ENCODE data around the gene GCC2.
"Not testable (repeated sequence)": the region's sequence is repeated elsewhere in the genome, so short reads cannot be mapped to it uniquely, and the experiment has no call there.

The GCC2 gene

DNA sequence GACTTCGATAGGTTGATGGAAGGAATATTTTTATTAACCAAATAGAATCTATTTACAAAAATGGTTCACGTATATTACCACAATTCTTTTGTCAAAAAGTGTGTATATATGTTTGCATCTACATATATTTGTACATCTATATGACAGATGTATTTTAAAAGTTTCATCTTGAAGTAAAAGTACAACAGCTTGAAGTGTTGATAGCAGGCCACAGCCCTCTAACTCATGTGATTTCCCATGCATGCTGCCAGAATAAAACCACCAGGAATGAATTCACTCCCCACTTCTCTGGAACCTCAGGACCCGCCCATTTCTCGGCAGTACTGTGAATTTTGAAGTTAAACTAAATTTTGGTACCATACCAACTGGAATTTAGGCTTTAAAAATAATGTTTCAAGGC lies 58.6 kb downstream of the GCC2 start:
- not testable (repeated sequence) for DNase-seq (ENCODE audit: extremely low read depth in 1 of 2, low read depth in 1 of 2)

DNA sequence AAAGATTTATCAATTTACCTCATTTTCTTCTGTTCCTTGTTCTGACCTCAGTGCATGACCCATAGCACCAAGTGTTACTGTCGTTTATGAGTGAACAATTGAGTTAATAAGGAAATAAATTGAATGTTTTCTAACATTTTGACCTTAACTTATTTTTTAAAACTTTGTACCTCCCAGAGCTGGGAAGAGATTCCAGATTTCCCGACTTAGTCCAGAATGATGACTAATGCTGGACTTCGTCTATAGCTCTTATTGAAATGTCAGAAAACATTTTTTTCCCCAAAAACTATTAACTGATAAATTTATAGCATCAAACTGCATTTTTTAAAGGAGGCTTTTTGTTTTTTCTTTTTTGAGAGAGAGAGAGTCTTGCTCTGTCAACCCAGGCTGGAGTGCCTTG lies 63.4 kb downstream of the GCC2 start:
- not testable (repeated sequence) for DNase-seq (ENCODE audit: extremely low read depth in 1 of 2, low read depth in 1 of 2)

DNA sequence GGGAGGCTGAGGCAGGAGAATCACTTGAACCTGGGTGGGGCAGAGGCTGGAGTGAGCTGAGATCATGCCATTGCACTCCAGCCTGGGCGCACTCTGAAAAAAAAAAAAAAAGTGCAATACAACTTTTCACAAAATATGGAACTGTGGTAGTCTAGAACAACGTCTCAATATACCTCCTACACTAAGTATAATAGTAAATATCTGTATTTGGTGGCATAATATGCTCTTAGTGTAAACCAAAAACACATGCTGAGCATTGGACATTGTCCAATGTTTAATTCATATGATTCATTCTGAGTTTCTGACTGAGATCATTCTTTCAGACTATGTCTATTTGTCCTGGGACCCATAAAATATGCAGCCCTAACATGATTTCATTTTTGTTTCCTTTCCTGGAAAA lies 65.5 kb downstream of the GCC2 start:
- DNase-seq (ENCODE audit: extremely low read depth in 1 of 2, low read depth in 1 of 2), result not testable (repeated sequence)

DNA sequence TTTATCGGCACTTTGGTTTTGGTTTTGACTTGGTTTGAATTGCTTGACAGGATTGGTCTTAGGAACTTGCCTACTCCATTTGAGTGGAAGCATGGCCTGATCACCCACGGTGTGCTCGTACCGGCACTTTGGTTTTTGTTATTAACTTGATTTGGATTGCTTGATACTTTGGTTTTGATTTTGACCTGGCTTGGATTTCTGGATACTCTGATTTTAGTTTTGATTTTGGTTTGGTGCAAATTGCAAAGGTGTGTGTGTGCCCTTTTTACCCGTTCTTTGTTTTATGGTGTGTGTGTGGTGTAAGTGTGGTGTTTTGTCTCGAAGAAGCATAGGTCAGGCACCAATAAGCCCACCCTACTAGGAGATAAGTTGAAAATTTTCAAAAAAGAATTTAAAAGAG lies 75.7 kb downstream of the GCC2 start:
- not testable (repeated sequence) for DNase-seq (ENCODE audit: extremely low read depth in 1 of 2, low read depth in 1 of 2)

DNA sequence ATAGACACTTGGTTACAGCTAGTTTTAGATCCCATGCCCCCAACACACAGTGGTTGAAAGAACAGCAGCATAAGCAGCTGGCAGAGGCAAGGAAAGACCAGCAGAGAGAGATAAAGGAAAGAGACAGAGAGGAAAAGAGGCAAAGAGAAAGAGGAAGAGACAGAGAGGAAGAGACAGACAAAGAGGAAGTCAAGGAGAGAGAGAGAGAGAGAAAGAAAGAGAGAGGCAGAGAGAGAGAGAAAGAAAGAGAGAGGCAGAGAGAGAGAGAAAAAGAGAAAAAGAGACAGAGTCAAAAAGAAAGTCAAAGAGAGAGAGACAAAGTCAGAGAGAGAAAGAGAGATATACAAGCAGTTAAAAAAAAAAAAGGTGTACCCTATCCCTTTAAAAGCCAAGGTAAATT lies 76.3 kb downstream of the GCC2 start:
- DNase-seq (ENCODE audit: extremely low read depth in 1 of 2, low read depth in 1 of 2), result not testable (repeated sequence)

DNA sequence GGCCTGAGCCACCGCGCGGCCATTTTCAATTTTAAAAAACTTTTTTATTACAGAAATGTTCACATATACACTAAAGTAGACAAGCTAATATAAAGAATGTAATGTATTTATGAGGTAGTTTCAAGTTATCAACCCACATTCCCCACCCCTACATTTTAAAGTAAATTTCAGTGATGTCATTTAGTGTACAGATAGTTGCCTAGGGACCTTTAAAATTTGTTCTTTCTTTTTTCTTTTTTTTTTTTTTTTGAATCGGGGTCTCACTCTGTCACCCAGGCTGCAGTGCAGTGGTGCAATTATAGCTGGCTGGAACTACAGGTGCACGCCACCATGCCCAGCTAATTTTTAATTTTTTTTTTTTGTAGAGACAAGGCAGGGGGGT lies 82.7 kb downstream of the GCC2 start:
- DNase-seq (ENCODE audit: extremely low read depth in 1 of 2, low read depth in 1 of 2), result no peak

DNA sequence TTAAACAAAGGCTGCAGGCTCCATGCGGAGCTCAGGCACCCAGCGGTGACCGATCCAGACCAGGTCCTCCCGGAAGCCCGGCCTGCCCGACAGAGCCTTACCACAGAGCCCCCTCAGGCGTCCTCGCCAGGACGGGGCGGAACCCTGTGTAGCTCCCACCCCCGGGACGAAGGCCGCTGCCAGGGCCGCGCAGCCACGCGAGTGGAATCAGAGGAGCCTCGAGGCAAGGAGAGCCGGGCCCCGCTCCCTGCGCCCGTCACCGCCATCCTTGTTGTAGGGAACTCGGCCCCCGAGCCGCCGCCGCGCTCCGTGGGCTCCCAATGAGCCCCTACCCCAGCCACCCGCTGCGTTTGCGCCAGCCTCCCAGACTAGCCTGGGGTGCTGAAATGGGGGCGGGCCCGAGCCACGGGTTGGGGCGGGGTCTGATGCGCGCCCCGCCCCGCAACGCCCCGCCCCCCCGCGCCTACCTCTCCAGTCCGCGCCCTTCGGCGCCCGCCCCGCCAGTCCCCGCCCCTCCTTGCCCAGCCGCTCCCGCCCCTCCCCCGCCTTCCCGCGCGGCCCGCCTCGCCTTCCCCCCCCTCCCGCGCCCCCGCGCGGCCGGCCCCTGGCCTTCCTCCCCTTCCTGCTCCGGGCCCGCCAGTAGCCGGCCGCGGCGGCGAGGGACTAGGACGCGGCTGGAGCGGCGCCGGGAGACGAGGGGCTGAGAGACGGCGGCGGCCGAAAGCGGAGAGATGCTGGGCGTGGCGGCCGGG lies 85.0 kb downstream of the GCC2 start, which contains the start of gene LIMS1:
Gene LIMS1, plus strand, starts transcription at position 639 of the 752 bp plus-strand sequence. Its CDS starts 93 bp downstream, at position 732.
- peak; percentile 63 to 88 for DNase-seq (ENCODE audit: extremely low read depth in 1 of 2, low read depth in 1 of 2)

DNA sequence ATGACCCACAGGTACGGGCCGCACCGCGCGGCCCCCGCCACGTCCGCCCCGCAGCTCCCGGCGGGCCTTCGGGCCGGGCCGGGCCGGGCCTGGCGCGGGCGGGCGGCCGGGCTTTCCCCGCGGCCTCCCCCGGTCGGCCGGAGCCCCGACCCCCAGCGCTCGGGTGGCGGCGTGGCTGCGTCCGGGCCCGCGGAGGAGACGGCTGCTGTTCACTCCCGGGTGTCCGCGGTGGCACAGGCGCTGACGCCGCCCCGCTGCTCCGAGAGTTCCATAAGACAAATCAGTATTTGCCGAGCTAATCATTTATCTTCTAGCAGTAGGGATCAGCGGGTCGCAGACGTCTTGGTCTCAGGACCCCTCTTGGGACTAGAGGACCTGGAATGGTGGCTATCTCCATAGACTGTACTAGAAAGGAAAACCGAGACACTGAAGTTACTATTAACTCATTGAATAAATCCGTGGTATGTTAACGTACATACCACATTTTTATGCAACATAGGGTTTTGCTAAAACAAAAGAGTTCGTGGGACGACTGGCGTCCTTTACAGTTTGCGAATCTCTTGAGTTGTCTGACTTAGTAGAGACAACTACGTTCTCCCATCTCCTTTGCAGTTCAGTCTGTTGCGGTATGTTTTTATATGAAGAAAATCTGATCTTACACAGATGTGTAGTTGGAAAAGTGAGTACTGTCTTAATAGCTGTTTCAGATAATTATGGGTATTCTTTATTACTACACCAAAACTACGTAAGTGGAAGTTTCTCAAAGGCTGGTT lies 85.8 kb downstream of the GCC2 start:
- peak in 1 of 2 donors; percentile 31 for DNase-seq (ENCODE audit: extremely low read depth in 1 of 2, low read depth in 1 of 2)

DNA sequence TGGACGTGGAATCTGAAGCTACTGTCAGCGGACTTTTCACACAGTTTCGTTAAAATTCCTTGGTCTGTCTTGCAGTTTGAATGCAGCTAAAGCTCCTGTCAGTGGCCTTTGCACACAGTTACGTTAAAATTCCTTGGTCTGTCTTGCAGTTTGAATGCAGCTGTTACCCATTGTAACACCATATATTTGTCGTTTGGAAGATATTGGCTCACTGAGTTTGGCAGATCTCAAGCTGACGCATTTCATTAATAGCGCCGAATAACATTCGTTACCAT lies 86.3 kb downstream of the GCC2 start:
- DNase-seq (ENCODE audit: extremely low read depth in 1 of 2, low read depth in 1 of 2), result no peak

DNA sequence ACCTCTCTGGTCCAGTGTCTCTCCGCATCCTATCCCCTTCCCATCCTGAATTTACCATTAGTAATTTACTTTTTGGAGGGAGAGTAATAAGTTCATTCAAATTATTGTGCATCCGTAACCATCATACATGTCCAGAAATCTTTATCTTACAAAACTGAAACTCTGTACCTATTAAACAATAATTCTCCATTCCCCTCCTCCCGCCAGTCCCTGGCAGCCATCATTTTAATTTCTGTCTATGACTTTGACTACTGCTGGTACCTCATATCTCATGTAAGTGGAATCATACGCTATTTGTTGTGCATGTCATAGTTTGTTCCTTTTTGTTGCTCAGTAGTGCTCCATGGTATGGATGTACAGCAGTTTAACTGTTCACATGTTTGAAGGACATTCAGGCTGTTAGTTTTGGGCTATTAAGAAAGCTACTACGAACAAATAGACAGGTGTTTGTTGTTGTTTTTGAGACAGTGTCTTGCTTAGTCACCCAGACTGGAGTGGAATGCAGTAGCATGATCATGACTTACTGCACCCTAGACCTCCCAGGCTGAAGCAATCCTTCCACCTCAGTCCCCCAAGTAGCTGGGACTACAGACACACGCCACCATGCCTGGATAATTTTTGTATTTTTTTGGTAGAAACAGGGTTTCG lies 87.3 kb downstream of the GCC2 start:
- DNase-seq (ENCODE audit: extremely low read depth in 1 of 2, low read depth in 1 of 2), result no peak

DNA sequence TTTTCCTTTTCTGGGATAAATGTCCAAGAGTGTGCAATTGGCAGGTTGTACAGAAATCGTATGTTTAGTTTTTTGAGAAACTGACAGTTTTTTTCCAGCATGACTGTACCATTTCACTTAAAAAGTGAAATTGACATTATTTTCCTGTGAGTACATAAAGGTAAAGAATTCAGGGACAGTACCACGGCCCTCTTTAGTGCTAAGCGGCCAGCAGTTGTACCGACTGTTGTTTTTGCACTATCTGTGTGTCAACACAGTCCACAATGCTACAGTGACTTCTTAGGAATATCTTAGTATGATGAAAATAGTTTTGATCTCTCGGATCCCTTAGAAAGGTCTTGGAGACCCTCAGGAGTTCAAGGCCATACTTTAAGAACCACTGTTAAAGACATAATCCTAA lies 87.9 kb downstream of the GCC2 start:
- DNase-seq (ENCODE audit: extremely low read depth in 1 of 2, low read depth in 1 of 2), result no peak

DNA sequence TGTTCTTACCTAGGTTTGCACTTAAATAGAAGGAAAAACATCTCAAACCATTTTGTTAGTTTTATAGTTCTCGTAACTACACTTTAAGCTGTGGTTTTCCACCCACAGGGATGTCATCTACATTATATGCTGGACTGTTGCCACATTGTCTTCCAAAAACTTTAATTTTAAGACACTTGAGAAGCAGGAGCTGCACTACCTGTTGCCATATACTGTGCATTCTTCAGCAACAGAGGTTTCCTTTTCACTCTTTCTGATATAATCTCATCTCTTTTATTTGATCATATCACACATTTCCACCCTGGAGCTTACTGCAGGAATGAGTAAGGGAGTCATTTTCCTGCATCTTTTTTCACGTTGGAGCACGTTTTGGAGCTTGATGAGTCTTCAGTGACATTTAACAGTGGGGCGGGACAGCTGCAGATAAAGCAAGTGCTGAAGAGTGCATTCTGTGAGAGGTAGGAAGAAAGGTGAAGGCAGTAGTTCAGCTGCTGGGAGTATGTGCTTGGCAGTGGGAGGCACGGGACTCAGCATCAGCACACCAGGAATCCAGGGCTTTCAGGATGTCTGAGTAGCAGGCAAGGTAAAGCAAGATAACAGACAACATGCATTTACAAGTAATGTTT lies 89.1 kb downstream of the GCC2 start:
- DNase-seq (ENCODE audit: extremely low read depth in 1 of 2, low read depth in 1 of 2), result no peak

DNA sequence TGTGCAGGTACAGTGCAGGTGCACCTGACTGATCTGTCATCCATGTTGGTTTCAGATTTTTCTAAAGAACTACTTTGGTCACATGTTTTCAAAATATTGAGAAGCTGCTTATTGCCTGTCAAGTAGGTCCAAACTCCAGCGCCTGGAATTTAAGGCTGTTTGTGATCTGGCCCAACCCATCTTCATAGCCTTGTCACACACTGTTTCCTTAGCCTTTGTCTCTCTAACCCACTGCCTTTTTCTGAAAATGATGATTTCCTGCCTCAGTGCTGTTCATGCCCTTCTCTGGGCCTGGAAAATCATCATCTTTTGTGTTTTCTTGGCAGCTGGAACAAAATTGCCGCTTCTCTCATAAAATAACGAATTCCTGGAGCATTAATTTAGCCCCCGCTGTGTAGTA lies 92.4 kb downstream of the GCC2 start:
- no peak for DNase-seq (ENCODE audit: extremely low read depth in 1 of 2, low read depth in 1 of 2)

DNA sequence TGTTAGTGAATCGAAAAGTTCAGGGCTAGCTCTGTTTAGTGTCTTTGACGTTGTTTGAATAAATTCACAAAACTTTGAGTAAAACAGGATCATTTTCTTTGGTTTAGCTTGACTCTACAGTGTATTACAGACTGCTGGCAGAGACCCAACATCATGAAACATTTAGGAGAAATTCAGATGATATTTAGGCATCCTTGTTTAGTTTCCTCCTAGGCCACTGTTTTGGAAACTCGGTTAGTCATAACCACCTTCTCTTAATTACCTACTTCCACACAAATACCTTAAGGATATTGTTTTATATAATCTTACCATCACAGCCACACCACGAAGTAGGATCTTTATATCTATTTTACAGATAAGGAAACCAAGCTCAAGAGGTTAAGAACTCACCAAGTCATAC lies 93.1 kb downstream of the GCC2 start:
- DNase-seq (ENCODE audit: extremely low read depth in 1 of 2, low read depth in 1 of 2), result no peak

DNA sequence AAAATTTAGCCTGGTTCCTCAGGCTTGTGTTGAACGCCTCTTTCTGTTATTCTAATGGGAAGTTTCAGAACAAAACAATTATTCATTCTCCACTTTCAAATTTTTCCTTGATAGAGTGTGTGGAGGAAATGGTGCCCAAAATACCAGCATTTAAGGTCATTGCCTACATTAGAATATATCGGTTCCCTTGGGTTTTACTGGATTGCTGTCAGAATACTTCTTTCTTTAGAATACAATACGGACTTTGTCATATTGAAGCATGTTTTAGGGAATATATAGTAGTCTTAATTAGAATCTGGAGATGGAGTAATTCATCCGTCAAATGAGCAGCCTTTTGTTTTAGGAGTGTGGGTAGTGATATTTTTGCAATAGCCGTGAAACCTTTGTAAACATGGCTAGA lies 98.6 kb downstream of the GCC2 start:
- DNase-seq (ENCODE audit: extremely low read depth in 1 of 2, low read depth in 1 of 2), result no peak

DNA sequence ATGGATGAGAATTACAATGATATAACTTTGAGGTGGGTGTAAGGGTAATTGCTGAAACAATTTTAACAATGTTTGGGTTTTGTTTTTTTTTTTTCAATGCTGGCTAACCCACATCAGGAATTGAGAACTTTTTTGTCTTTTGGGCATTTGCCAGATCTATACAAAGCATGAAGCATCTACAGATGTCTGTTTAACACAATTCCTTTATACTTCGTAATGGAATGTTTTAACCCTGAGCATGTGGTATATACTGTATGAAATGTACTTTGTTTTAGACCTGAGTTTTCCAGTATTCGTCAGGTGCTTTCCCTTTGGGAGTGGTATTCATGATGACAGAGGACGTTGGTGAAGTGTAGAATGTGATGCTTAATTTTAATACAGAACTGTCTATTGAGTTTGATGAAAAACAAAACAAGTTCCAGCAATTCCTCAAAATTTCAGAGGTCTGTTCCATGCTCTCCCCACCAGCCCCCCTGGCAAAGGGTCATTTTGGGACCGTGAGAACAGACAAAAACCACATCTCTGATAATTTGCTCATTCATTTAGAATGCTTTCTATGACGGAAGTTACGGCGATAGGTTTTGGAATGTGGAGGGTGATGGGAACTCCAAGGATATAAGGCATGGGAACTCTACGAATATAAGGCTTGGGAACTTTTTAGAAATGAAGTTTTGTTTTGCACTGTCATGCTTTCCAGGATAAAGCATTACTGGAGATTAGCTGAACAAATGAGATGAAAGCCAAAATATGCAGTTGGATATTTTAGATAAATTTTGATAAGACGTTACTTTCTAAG lies 99.4 kb downstream of the GCC2 start:
- DNase-seq (ENCODE audit: extremely low read depth in 1 of 2, low read depth in 1 of 2), result no peak

DNA sequence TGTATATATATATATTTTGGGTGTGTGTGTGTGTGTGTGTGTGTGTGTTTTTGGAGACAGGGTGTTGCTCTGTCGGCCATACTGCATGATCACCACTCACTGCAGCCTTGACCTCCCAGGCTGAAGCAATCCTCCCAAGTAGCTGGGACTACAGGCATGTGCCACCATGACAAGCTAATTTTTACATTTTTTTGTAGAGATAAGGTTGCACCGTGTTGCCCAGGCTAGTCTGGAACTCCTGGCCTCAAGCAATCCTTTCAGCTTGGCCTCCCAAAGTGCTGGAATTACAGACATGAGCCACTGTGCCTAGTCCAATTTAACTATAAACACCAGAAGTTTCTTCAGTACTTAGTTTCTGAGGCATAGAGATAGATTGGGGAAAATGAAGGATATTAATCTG lies 103.6 kb downstream of the GCC2 start:
- DNase-seq (ENCODE audit: extremely low read depth in 1 of 2, low read depth in 1 of 2), result no peak

DNA sequence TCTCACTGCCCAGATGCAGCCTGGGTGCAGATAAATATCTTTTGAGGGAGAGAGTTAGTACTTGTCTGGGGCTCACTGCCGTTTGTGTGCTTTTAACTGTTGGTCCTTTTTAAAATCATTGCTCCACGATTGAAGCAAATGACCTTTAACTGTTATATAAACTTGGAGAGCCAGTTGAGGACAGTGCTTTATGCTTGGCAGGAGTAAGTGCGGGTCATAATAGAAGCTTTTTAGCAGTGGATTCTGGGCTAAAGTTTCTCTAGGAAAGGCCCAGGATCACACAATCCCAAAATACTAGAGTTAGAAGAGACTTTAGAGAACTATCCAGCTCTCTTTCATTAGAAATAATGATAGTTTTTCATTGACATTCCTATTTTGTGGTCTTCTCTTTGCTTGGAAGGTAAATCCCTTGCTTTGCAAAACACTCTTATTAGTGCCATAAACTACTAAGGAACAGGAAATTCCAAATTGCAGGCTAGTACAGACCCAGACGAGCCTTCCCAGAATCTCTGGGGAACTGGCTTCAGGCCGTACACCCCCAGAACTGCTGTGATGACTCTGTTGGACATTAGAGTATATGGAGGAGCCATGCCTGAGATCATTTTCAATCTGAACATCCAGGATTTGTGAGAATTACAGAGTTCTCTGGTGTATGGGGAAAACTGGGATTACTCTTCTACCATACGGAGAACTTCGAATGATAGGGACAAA lies 104.4 kb downstream of the GCC2 start:
- DNase-seq (ENCODE audit: extremely low read depth in 1 of 2, low read depth in 1 of 2), result no peak

DNA sequence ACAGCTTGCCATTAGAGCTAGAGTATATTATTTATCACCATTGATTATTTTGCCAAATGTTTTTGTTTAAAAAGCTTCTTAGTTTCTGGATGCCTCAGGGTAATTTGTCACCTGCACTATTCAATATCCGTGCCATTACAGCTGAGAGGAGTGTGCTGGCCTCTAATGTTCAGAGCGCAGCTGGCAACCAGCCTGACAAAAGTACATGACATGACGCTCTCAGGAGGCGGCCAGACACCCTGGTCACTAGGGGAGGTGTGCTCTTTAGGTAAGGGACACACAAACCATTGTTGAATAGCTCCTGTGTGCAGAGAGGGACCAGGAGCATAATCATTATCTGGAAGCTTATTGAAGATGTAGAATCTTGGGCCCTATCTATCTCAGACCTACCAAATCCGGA lies 105.5 kb downstream of the GCC2 start:
- DNase-seq (ENCODE audit: extremely low read depth in 1 of 2, low read depth in 1 of 2), result no peak

DNA sequence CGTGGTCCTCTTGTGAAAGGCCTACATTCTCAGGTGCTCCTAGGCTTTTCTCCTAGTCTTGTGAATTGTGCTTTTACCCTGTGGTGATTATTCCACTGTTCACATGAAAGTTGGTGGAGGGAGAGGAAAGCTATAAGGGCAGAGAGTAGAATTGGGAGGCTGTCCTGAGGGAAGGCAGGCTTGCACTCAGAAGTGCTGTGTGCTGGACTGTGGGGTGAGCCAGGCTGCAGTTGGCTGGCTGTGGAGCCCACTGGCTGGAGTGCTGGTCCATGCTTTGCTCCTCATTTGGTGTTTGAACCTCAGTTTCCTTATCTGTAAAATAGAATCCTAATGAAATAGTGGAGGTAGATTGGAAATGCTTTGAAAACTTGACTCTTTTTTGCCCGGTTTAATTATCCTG lies 106.6 kb downstream of the GCC2 start:
- no peak for DNase-seq (ENCODE audit: extremely low read depth in 1 of 2, low read depth in 1 of 2)
